ENCODE results near the gene KCNK7.
A peak's percentile ranks its signal among the peaks of the same experiment; 100 is the strongest.

KCNK7 gene

DNA sequence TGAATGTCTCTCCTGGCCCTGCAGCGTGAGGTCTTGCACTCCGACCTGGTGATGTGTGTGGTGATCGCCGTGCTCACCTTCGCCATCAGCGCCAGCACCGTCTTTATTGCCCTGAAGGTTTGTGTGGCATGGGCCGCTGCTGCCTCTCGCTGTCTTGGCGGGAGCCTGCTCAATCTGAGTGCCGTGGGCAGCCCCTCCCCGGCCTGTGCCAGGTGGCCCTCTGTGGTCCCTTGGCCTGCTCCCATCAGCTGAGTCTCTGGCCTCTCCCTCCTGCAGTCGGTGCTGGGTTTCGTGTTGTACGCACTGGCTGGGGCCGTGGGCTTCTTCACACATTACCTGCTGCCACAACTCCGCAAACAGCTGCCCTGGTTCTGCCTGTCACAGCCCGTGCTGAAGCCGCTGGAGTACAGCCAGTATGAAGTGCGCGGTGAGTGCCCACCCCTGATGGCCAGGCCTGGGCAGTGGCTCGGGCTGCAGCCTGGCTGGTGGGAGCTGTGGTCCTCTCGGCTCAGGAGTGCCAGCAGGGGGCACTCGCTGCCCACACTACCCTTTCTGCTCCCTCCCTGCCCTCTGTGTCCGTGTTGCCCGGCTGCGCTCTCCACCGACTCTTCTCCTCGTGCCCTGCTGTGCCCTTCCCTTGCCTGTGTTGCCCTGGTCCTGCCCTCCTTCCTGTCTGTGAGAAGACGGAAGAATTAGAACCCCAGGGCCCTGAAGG, 30.2 kb upstream of the KCNK7 start:
- FAIRE-seq: no peak

DNA sequence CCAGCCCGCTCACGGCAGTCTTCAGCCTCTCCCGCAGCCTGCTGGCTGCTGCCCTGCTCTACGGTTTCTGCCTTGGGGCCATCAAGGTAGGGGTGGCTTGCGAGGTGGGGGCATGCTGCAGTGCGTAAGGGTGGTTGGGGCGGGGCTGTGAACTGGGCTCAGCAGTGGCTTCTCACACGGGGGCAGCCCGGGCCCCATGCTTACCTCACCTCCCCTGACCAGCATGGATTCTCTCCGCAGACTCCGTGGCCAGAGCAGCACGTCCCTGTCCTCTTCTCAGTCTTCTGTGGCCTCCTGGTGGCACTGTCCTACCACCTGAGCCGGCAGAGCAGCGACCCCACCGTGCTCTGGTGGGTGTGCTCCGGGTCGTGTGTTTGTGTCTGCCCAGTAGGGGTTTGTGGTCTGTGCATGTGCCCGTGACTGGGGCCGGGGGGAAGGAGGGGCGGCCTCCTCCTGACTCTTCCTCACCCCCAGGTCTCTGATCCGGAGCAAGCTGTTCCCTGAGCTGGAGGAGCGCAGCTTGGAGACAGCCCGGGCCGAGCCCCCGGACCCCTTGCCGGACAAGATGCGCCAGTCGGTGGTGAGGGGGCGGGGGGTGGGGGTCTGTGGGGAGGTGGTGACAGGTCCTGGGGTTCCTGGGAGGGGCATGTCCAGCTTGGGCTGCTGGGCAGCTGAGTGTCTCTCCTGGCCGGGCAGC, 29.5 kb upstream of the KCNK7 start:
- no peak for FAIRE-seq

DNA sequence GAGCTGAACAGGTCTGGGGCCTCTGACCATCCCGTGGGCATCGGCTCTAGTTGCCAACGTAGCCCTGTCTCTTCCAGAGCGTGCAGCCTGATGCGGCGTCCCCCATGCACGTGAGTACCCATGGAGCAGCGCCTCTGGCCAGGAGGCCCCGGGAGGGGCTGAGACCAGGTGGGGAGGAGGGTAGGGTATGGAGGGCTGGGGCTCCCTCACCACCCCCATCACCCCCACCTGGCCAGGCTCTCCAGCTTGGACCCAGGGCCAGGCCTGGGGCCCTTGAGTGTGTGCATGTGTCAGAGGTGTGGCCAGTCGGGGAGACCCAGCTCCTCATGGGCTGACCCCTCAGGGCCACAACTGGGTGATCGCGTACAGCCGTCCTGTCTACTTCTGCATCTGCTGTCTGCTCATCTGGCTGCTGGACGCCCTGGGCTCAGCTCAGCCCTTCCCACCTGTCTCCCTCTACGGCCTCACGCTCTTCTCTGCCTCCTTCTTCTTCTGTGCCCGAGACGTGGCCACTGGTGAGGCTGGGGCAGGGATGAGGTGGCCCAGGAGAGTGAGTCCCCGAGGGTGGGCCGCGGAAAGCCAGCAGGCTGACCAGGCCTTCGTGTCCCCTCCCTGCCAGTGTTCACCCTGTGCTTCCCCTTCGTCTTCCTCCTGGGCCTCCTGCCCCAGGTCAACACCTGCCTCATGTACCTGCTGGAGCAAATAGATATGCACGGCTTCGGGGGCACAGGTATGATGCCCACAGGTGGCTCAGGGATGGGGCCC, 28.4 kb upstream of the KCNK7 start:
- FAIRE-seq: no peak

DNA sequence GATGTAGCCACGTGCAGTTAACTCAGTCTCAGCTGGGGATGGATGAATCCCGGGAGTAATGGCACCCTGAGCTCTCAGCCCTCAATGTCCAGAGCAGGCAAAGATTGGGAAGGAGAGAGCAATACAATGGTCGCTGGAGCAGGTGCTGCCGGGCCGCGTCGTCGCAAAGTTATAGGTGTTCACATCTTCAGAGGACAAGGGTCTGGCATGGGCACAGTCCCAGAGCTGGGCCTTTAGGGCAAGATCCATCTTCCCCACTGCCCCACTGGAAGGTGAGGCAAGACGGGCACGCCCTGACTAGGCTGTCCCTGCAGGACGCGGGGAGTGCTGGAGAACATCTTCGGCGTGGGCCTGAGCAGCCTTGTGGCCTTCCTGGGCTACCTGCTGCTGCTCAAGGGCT, 27.6 kb upstream of the KCNK7 start:
- FAIRE-seq: no peak

DNA sequence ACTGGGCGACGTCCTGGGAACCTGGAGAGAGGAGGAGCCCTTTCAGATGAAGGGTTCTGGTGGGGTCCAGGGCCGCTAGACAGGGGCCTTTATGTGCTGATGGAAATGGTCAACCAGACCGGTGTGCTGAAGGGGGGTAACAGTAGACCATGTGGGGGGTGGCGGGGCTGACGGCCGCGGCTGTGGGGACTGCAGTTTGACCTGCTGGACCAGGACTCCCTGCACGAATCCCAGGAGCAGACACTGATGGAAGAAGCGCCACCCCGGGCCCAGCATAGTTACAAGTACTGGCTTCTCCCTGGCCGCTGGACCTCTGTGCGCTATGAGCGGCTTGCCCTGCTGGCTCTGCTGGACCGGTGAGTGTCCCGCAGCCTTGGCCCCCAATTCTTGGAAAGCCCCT, 26.4 kb upstream of the KCNK7 start:
- FAIRE-seq: no peak

DNA sequence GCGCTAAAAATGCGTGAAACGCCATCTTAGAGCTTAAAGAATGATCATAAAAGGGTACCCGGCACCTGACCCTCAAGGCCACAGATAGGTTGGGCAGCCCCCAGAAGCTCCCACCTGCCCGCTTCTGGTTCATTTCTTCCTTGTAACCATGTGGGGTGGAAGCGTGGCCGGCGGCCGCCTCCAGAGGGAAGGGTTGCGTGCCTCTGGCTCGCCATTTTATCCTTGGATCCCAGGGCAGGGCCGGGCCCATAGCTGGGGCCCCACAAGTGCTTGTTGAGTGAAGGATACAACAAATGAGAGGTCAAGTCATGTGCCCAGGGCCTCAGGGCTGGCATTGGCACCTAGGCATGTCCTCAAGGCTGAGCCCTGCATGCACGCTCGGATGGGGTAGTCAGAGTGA, 25.9 kb upstream of the KCNK7 start:
- no peak for FAIRE-seq

DNA sequence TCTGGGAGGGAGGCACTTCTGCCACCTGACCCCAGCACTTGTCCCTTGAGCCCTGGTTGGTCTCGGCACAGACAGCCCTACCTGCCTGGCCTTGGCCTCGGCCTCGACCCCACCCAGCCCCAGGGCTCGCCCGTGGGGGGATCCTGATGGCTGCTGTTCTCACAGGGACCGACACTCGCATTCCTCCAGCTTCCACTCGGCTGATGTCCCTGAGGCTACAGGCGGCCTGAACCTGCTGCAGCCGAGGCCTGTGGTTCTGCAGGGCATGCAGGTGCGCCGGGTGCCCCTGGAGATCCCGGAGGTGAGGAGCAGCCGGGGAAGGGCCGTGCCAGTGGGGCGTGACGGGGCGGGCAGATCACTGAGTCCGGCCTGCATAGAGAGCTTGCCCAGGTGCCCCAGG, 25.1 kb upstream of the KCNK7 start:
- FAIRE-seq: no peak

DNA sequence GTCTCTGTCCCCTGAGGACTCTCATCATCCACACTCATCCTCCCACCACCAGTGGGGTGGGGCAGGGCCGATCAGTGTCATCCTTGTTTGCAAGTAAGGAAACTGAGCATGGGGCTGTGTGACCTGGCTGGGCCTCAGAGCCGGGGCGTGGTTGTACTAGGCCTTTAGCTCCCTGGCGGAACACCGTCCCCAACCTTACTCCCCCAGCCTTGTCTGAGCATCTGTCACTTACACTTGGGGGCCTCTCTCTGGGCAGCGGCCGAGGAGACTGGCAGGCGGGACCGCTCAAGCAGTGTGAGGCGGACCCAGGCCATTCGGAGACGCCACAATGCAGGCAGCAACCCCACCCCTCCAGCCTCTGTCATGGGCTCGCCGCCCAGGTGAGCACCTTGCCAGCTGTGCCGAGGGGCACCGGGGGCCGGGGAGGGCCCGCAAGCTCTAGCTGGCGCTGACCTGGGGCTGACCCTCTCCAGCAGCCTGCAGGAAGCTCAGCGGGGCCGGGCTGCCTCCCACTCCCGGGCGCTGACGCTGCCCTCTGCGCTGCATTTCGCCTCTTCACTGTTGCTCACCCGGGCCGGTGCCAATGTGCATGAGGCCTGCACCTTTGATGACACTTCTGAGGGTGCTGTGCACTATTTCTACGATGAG, 23.8 kb upstream of the KCNK7 start:
- no peak for FAIRE-seq

DNA sequence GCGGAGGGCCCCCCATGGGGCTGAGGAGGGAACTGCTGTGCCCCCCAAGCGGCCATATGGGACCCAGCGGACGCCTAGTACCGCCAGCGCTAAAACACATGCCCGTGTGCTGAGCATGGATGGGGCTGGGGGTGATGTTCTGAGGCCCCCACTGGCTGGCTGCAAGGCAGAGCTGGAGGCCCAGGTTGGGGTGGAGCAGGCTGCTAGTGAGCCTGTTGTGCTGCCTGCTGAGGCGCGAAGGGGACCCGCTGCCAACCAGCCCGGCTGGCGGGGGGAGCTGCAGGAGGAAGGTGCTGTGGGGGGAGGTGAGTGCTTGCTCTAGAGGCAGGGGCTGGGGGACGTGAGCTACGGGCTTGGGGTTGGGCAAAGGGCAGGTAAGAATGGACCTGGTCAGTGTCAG, 23.2 kb upstream of the KCNK7 start:
- no peak for FAIRE-seq

DNA sequence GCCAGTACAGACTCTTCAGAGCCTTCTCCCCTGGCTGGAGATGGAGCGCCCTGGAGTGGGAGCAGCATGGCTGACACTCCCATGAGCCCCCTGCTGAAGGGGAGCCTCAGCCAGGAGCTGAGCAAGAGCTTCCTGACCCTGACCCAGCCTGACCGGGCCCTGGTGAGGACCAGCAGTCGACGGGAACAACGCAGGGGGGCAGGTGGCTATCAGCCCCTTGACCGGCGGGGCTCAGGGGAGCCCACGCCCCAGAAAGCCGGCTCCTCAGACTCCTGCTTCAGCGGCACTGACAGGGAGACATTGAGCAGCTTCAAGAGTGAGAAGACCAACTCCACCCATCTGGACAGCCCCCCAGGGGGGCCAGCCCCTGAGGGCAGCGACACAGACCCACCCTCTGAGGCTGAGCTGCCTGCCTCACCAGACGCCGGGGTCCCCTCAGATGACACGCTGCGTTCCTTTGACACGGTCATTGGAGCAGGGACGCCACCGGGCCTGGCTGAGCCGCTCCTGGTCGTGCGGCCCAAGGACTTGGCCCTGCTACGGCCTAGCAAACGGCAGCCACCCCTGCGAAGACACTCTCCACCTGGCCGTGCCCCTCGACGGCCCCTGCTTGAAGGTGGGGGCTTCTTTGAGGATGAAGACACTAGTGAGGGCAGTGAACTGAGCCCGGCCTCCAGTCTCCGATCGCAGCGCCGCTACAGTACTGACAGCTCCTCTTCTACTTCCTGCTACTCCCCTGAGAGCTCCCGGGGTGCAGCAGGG, 22.6 kb upstream of the KCNK7 start:
- no peak for FAIRE-seq

DNA sequence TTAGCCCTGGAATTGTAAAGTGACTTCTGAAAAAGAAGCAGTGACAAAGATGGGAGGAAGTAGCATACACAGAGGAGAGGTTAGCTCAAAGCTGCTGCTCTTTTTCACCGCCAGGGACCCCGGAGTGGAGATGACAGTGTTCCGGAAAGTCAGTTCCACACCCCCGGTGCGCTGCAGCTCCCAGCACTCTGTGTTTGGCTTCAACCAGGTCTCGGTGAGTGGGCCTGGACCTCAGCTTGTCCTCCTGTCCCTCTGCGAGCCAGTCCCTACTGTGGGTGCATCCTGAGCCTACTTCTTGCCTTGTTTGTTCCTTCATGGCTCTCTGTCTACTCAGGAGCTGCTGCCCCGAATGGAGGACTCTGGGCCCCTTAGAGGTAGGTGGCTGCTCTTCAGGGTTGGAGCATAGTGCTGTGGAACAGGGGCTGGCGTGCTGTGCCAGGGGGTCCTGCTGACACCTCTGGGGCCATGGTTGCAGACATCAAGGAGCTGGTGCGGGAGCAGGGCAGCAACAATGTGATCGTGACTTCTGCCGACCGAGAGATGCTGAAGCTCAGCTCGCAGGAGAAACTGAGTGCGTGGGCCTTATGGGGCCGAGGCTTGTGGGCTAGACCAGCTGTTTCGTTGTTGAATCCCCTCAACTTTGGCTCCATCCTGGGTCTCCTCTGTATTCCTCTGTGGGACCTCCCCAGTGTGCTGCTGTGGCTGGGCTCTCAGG, 21.7 kb upstream of the KCNK7 start:
- FAIRE-seq: no peak

DNA sequence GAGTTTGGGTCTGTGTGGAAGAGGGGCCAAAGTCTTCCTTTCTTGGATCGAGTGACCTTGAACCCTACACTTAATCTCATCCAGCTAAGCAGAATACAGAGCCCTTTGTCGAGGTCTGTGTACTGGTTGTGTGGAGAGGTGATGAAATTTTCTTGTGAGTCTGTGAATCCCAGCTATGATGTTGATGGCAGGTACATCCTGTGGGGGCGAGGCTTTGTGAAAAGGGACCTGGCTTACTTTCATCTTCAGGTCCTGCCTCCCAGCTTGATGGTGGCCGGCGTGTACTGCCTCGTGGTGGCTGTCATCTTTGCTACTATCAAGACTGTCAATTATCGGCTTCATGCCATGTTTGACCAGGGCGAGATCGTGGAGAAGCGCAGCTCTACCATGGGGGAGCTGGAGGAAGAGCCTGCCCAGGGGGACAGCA, 21.0 kb upstream of the KCNK7 start:
- FAIRE-seq: no peak

DNA sequence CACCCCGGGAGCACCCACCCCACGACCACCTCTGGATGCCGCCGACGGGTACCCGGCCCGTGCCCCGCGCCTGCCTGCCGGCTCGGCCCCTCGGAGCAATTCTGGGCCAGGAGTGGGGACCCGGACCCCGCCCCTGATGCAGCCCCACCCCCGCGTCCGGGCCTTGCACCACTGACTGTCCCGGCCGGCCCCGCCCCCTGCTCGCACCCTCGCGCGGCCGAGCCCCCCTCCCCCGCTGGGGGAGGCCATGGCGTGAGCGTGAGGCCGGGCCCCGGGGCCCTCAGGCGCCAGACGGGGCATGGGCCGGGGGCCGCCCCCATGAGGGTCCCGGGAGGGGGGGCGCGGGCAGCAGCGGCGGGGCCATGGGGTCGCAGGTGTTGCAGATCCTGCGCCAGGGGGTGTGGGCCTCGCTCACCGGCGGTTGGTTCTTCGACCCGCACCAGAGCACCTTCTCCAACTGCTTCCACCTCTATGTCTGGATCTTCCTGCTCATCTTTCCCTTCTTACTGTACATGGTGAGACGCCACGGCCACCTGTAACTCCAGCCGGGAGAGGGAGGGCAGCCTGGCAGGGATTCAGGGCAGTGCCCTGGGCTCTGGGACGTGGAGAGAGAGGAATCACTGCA, 20.5 kb upstream of the KCNK7 start:
- no peak for FAIRE-seq

DNA sequence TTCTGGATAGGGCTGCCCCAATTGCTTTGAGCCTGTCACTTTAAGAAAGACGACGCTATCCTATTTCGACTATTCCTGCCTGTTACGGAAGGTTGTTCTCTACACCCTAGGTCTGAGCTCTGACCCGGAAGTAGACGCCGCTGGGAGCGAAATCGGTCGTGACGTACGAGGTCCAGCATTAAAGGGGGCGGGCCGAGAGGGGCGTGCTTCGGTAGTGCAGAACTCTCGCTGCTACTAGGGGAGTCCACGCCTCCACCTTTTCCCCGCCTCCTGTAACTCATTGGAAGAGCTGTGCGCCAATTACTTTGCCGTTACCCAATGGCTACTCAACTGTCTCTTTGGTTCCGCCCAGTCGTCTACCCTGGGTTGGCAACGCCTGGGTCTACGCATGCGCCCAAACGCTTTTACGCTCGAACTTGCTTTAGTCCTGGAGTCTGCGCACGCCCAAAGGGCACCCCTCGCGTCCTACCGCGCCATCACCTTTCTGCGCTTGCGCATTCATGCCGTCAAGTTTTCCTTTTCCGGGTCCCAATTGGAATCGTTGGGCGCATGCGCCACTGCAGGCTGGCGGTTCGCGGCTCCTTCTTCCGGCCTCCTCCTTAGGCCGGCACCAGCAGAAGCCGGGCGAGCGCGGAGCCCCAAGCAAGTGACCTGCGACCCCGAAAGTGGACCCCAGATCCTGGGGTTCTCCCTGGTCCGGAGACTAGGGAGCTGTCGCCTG, 19.8 kb upstream of the KCNK7 start, which contains the start of gene PCNX3:
TSS of gene PCNX3 (plus strand) at position 548 of the 721 bp plus-strand sequence. CDS start 536 bp downstream, outside the sequence.
- peak; percentile 100 for FAIRE-seq

DNA sequence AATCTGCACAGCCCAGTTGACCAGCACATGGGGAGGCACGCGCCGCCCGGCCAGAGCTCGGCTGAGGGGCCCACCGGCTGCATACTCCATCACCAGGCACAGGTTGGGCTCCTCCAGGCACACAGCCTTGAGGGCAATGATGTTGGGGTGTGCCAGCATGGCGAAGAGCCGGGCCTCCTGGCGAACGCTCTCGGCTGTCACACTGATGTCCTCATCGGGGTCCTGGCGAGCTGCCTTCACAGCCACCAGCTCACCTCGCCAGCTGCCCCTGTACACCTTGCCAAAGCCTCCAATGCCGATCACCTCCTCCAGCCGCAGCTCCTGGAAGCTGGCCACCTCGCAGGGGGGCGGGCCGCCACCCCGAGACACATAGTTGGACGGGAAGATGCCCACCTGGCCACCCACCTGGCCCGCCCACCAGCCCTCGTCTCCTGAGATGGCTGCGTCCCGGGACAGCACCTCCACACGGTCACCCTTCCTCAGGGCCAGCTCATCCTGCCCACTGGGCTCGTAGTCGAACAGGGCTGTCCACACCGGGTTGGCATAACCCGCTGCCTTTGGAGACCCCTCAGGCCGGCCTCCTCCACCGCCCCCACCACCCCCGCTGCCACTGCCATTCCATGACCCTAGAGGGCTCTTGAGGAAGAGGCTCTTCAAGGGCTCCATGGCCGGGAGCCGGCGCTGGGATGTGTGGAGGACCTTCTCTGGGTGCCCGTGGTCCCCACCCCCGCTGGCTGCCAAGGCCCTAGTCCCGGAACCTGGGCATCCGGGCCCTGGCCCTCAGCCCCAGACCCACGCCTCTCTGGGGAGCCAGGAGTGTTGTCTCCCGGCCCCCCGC, 17.7 kb upstream of the KCNK7 start:
- FAIRE-seq: no peak

DNA sequence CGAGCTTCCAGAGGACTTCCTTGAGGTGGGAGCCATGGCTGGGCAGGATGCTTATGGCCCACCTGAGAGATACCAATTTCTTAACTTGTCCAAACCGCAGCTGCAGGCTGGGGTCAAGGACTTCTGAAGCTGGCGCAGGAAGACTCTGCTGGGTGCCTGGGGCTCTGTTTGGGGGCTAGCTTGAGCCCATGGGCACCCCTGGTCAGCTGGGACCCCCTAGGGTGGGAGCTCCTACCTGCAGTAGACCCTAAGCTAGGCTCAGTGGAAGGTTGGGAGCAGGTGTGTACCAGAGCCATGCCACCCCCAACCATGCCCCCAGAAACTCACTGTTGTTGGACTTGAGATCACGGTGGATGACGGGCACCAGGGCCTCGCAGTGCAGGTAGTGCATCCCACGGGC, 17.1 kb upstream of the KCNK7 start:
- FAIRE-seq: no peak

DNA sequence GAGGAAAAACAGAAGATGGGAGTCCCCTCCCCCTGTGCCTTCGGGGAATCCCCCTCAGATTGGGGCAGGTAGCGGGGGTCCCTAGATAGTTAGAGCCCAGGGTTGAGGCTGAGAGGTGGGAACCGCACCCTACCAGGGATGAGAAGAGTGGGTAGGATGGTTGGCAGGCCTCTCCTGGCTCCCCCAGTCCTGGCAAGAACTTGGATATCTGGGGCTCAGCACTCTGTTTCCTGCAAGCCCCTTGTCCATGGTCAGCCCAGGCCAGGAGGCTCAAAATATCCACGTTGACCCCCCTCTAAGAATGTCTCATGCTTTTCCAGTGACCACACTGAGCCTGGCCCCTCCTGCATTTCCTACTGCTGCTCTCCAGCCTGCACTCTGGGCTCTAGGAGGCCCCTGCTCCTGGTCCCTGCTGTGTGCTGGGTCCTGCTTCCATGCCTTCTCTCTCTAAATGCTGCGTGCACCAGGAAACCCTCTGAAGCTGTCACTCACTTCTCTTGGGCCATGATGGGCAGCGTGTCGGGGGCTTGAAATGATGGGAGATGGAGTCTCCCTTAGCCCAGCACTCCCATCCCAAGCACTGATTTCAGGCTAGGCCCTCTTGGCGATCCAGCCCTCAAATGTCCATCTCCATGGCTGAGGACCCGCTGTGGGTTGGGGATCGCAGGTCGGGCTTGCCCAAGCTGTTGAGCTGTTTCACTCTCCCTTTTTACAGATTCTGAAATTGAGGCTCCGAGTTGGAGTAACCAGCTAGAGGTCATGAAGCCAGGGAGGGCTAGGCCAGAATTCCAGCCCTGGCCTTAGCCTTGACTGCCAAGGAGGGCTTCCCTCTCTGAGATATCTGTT, 16.4 kb upstream of the KCNK7 start:
- FAIRE-seq: no peak

DNA sequence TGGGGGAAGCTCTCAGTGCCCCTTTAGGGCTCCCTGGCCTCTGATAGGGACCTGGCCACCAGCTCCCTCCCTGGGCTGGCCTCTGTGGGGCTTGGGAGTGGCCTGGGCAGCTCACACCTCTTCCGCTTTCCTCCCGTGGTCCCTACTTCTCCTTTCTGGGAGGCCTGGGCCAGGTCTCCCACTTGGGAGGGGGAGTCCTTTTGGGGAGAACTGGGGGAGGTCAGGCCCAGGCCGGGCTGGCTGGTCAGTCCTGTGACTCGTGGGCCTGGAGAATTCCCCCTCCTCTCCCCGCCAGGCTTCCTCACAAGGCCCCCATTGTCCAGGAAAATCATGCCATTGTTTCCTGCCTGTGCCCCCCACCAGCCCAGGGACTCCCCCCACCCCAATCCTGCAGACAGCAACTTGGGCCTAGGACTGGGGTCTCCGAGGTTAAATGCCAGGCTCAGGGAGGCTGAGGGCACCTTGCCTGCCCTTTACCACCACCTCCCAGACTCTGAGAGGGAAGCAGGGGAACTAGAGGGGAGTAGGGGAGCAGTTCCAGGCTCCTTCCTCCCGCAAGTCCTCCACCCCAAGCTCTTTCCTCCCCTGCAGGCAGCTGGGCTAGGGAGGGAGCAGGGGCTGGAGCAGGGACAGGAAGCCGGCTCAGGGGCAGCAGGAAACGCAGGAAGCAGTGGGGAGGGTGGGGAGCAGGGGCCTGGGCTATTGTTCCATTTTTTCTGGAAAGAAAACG, 15.6 kb upstream of the KCNK7 start:
- FAIRE-seq: no peak

All from G401.6 (cell line).